HepG2 (cell line): Measurements from ENCODE around the gene ZMIZ2. TPM values are rescaled to one million over a fixed set of nuclear protein-coding genes. Genes with fewer than 3 reads are reported as not detected.
"Not testable (repeated sequence)": the region's sequence is repeated elsewhere in the genome, so short reads cannot be mapped to it uniquely, and the experiment has no call there.

Experiments used
- ATAC-seq: fragments of 200-7000 bp; cut with Tn5 transposase; 3 replicates; pipeline ENCODE4 v1.9.1; 2020; ENCODE audit warnings: mild to moderate bottlenecking, moderate library complexity
- BruUV-seq: library from RNA; stranded (reverse); fragments of 400-500 nt; replicated peaks from 2 replicates; lab custom pipeline; 2021; lab: Mats Ljungman, UMichigan
- CTCF ChIA-PET: fragments of 300-600 bp; formaldehyde crosslinking; extraction: SDS; loops from one replicate; lab custom pipeline; 2021; ENCODE audit warnings: low total read pairs, inconsistent platforms, low intra/inter-chr PET ratio; lab: Yijun Ruan, JAX
- POLR2A ChIA-PET: fragments of 350-600 bp; sonication (Branson Sonifier 250); formaldehyde crosslinking; loops from one replicate; lab custom pipeline; 2020; ENCODE audit warnings: antibody characterized with exemption, inconsistent platforms; lab: Yijun Ruan, JAX
- DNase-seq: peaks from one replicate; pipeline ENCODE4 v3.0.0-alpha.2; 2015; ENCODE audit warnings: low spot score
- FAIRE-seq: peaks from 3 replicates; lab custom pipeline; 2011; peaks lifted over from hg19 to GRCh38; lab: Jason Lieb, UNC
- H2AFZ ChIP-seq: one replicate; pipeline ENCODE4 v1.6.1; 2011; ENCODE audit warnings: low read length, inconsistent platforms
- H3K27ac ChIP-seq: fragments of 300-600 bp; 3 replicates; pipeline ENCODE4 v1.8.0; 2011; ENCODE audit warnings: mixed run types, mild to moderate bottlenecking, mixed read lengths, low read length, inconsistent platforms; ENCODE audit not compliant: insufficient read depth; ENCODE audit errors: extremely low read length
- H3K27me3 ChIP-seq, 2 experiments: fragments of 200-600 bp in 1 of 2; 2 replicates in 1 of 2; 3 replicates in 1 of 2; pipeline versions ENCODE4 v1.6.0 to v1.8.0; 2011; ENCODE audit warnings: low read length in 2 of 2, mild to moderate bottlenecking in 2 of 2, moderate library complexity in 2 of 2, inconsistent platforms in 1 of 2; ENCODE audit not compliant: insufficient read depth in 2 of 2, control insufficient read depth in 1 of 2
- H3K36me3 ChIP-seq, 2 experiments: fragments of 200-600 bp in 1 of 2; replicated peaks in 1 of 2; 2 replicates in 1 of 2; 3 replicates in 1 of 2; pipeline versions ENCODE4 v1.5.1 to v1.8.0; 2011; ENCODE audit warnings: low read length in 2 of 2, inconsistent platforms in 1 of 2; ENCODE audit not compliant: insufficient read depth in 2 of 2, control insufficient read depth in 1 of 2
- H3K4me1 ChIP-seq: 2 replicates; pipeline ENCODE4 v1.5.1; 2012; ENCODE audit warnings: low read length, inconsistent platforms; ENCODE audit not compliant: insufficient read depth
- H3K4me2 ChIP-seq: 2 replicates; pipeline ENCODE4 v1.6.0; 2011; ENCODE audit warnings: low read depth, low read length, inconsistent platforms
- H3K4me3 ChIP-seq, 3 experiments: fragments of 200-600 bp in 1 of 3; sonication (generic), shearing (Covaris generic) in 1 of 3; replicated peaks in 1 of 3; 2 replicates each; pipeline ENCODE4 v1.5.1; 2011 to 2016; ENCODE audit warnings: low read length in 3 of 3, inconsistent platforms in 2 of 3, low read depth in 2 of 3, mild to moderate bottlenecking in 2 of 3, control low read depth in 1 of 3, mixed read lengths in 1 of 3; ENCODE audit not compliant: insufficient read depth in 1 of 3
- H3K79me2 ChIP-seq: one replicate; pipeline ENCODE4 v1.6.1; 2011; ENCODE audit warnings: low read length, inconsistent platforms; ENCODE audit not compliant: insufficient read depth
- H3K9ac ChIP-seq: 2 replicates; pipeline ENCODE4 v1.6.0; 2011; ENCODE audit warnings: mild to moderate bottlenecking, low read depth, low read length, inconsistent platforms; ENCODE audit not compliant: insufficient read depth
- H3K9me3 ChIP-seq: 2 replicates; pipeline ENCODE4 v1.5.1; 2012; ENCODE audit warnings: mild to moderate bottlenecking, low read length
- H4K20me1 ChIP-seq: 2 replicates; pipeline ENCODE4 v1.6.0; 2011; ENCODE audit warnings: inconsistent platforms, mild to moderate bottlenecking, low read length, moderate library complexity; ENCODE audit not compliant: insufficient read depth
- AKAP8 ChIP-seq: sonication (generic); formaldehyde crosslinking; IDR thresholded peaks from 2 replicates; pipeline ENCODE4 v1.5.1; 2020; ENCODE audit warnings: mild to moderate bottlenecking, missing genetic modification reagents
- ARNTL ChIP-seq: sonication (generic); formaldehyde crosslinking; IDR thresholded peaks from 2 replicates; pipeline ENCODE4 v1.4.0; 2020; ENCODE audit warnings: mild to moderate bottlenecking, missing genetic modification reagents
- CREM ChIP-seq, 2 experiments: sonication (generic) in 1 of 2; formaldehyde crosslinking in 1 of 2; IDR thresholded peaks; 2 replicates each; pipeline versions ENCODE4 v1.4.0 to v1.6.1; 2016 to 2020; ENCODE audit warnings: antibody characterized with exemption in 1 of 2, mild to moderate bottlenecking in 1 of 2, missing genetic modification reagents in 1 of 2
- FOSL1 ChIP-seq: sonication (generic); formaldehyde crosslinking; IDR thresholded peaks from 2 replicates; pipeline ENCODE4 v1.9.0; 2021; ENCODE audit warnings: missing genetic modification reagents, borderline replicate concordance
- FOXO4 ChIP-seq: sonication (generic); formaldehyde crosslinking; conservative IDR thresholded peaks from 2 replicates; pipeline ENCODE4 v1.8.1; 2023; ENCODE audit warnings: missing genetic modification reagents
- GZF1 ChIP-seq: sonication (generic); formaldehyde crosslinking; IDR thresholded peaks from 2 replicates; pipeline ENCODE4 v1.5.1; 2020; ENCODE audit warnings: mild to moderate bottlenecking, missing genetic modification reagents
- IRF9 ChIP-seq: sonication (generic); formaldehyde crosslinking; IDR thresholded peaks from 2 replicates; pipeline ENCODE4 v1.8.0; 2022; ENCODE audit warnings: missing genetic modification reagents, mild to moderate bottlenecking, borderline replicate concordance
- KAT7 ChIP-seq: IDR thresholded peaks from 2 replicates; pipeline ENCODE4 v1.6.1; 2018; ENCODE audit warnings: borderline replicate concordance, missing compliant biosample characterization
- KMT2A ChIP-seq: sonication (generic); formaldehyde crosslinking; IDR thresholded peaks from 2 replicates; pipeline ENCODE4 v1.4.0; 2020; ENCODE audit warnings: missing genetic modification reagents
- MTA3 ChIP-seq: sonication (generic); formaldehyde crosslinking; IDR thresholded peaks from 2 replicates; pipeline ENCODE4 v1.4.0; 2020; ENCODE audit warnings: missing genetic modification reagents
- REL ChIP-seq: sonication (generic); formaldehyde crosslinking; conservative IDR thresholded peaks from 2 replicates; pipeline ENCODE4 v1.8.0; 2022; ENCODE audit warnings: mild to moderate bottlenecking, missing genetic modification reagents, moderate library complexity
- SOX5 ChIP-seq: IDR thresholded peaks from 2 replicates; pipeline ENCODE4 v1.6.1; 2016; ENCODE audit warnings: borderline replicate concordance
- TEAD3 ChIP-seq: optimal IDR thresholded peaks from 2 replicates; pipeline ENCODE3; 2016; ENCODE audit warnings: borderline replicate concordance
- ZNF296 ChIP-seq: sonication (generic); formaldehyde crosslinking; conservative IDR thresholded peaks from 2 replicates; pipeline ENCODE4 v1.5.0; 2020; ENCODE audit warnings: mild to moderate bottlenecking, missing genetic modification reagents
- ZNF550 ChIP-seq: sonication (generic); formaldehyde crosslinking; IDR thresholded peaks from 2 replicates; pipeline ENCODE4 v1.4.0; 2020; ENCODE audit warnings: mild to moderate bottlenecking, missing genetic modification reagents, borderline replicate concordance
- ZNF768 ChIP-seq: sonication (generic); formaldehyde crosslinking; IDR thresholded peaks from 2 replicates; pipeline ENCODE4 v1.4.0; 2020; ENCODE audit warnings: missing genetic modification reagents
- ZSCAN21 ChIP-seq: sonication (generic); formaldehyde crosslinking; IDR thresholded peaks from 2 replicates; pipeline ENCODE4 v1.8.0; 2022; ENCODE audit warnings: mild to moderate bottlenecking, missing genetic modification reagents, moderate library complexity, borderline replicate concordance
- WGBS: methylation state at CpG from one replicate; pipeline ENCODE4 v1.1.6; 2017; ENCODE audit warnings: low lambda C conversion rate; 5-methylcytosine and 5-hydroxymethylcytosine counted together
- in situ Hi-C: cut with HindIII; loops from 2 replicates; pipeline ENCODE4 v1.10.0; 2017; ENCODE audit warnings: low pct_unique_long_range_greater_than_20kb; ENCODE audit not compliant: extremely low pct_ligation_motif_present
- intact Hi-C: fragments of 100-400 bp; cut with micrococcal nuclease; formaldehyde crosslinking; loops from one replicate; pipeline ENCODE4 v1.10.0; 2022; ENCODE audit not compliant: unreplicated experiment
- polyA plus RNA-seq, 8 experiments: library from polyadenylated mRNA; depleted of rRNA in 3 of 8; stranded (reverse) in 7 of 8; unstranded in 1 of 8; fragments of >200 nt; fragmentation: Illumina TruSeq in 4 of 8; extraction: Trizol in 4 of 8; gene quantifications; 2 replicates each; pipeline versions ENCODE4 v1.2.1 to v1.2.3, GENCODE V29; 2011 to 2016; ENCODE audit warnings: low read depth in 4 of 8, missing spikeins in 1 of 8, mixed read lengths in 1 of 8; ENCODE audit not compliant: insufficient read depth in 1 of 8
- total RNA-seq, 5 experiments: library from RNA; depleted of rRNA; stranded (reverse); fragments of >200 nt; fragmentation: Illumina TruSeq; extraction: Trizol; gene quantifications; 2 replicates each; pipeline ENCODE4 v1.2.3, GENCODE V29; 2016; ENCODE audit warnings: low read depth in 1 of 5

ZMIZ2 gene
- total and polyA plus RNA-seq, 2 of the 13 experiments (the other 11 are each of a cell fraction or from before 2014, with no cell fraction given): 4.9 to 7.9 TPM

GRCh38 chr7:44700322-44700721, 48.3 kb upstream of the ZMIZ2 start (continued):
- no peak for TF ChIP-seq ZSCAN21 (CRISPR knock-in tag)
- TF ChIP-seq ZNF768 (CRISPR knock-in tag): no peak
- no peak for TF ChIP-seq FOSL1 (CRISPR knock-in tag)

GRCh38 chr7:44703391-44703790, 45.3 kb upstream of the ZMIZ2 start:
- H3K27ac ChIP-seq, FAIRE-seq, BruUV-seq, POLR2A ChIA-PET, DNase-seq, intact Hi-C loops, H2AFZ ChIP-seq, CTCF ChIA-PET, in situ Hi-C loops, H3K79me2 ChIP-seq, ATAC-seq, H3K4me2 ChIP-seq, H4K20me1 ChIP-seq, H3K9me3 ChIP-seq, H3K27me3 ChIP-seq, H3K4me3 ChIP-seq, H3K9ac ChIP-seq, H3K4me1 ChIP-seq: not testable (repeated sequence)
- 90% methylated on average over 10 of the region's 10 CpGs for WGBS
- H3K36me3 ChIP-seq: peaks cover 4 to 14% of the 10 kb centered on the region in 2 experiments; a peak in 2 of 5 replicates

GRCh38 chr7:44703921-44704320, 44.7 kb upstream of the ZMIZ2 start:
- no peak for ATAC-seq
- BruUV-seq: no TSS peak
- Histone ChIP-seq H2AFZ (no peak overlapping the region), H3K9ac (no peak overlapping the region), H3K4me2 (no peak overlapping the region), H3K27ac (no peak overlapping the region), H4K20me1 (no peaks in the 10 kb centered on the region; the same call in 1 of the 2 replicates), H3K27me3 (no peaks in the 10 kb centered on the region), H3K4me3 (no peak overlapping the region), H3K9me3 (no peaks in the 10 kb centered on the region), H3K79me2 (no peaks in the 10 kb centered on the region), H3K4me1 (no peaks in the 10 kb centered on the region), H3K36me3 (peaks cover 4 to 14% of the 10 kb centered on the region in 2 experiments; a peak in 2 of 5 replicates)
- DNase-seq: no peak
- intact Hi-C loops: no loop called here
- ChIA-PET CTCF (no interaction called here), POLR2A (no interaction called here)
- 95% methylated on average over 1 of the region's 1 CpG for WGBS
- FAIRE-seq: no peak
- in situ Hi-C loops: no loop called here
- TF ChIP-seq AKAP8 (CRISPR knock-in tag) (no peak), SOX5 (CRISPR knock-in tag) (no peak), GZF1 (CRISPR knock-in tag) (no peak), IRF9 (no peak), REL (CRISPR knock-in tag) (no peak), MTA3 (CRISPR knock-in tag) (no peak), ZNF296 (CRISPR knock-in tag) (no peak), KAT7 (CRISPR knock-in tag) (no peak), CREM (IDR thresholded peaks at IDR 0.05) (no peak), CREM (CRISPR knock-in tag; IDR thresholded peaks at IDR 0.05) (no peak), ARNTL (no peak), KMT2A (CRISPR knock-in tag) (no peak), TEAD3 (CRISPR knock-in tag) (no peak), ZNF550 (CRISPR knock-in tag) (no peak), FOXO4 (CRISPR knock-in tag) (no peak)
